A549 treated with DMSO at 1 μM for 4 hours (cell line): ENCODE measurements around the gene SDC3. TPM values are rescaled to one million over a fixed set of nuclear protein-coding genes. Genes with fewer than 3 reads are reported as not detected.

ENCODE experiments used
- total RNA-seq: library from RNA; stranded (reverse); fragments of 200-300 nt; extraction: Qiagen RNA extraction; gene quantifications from 5 replicates; pipeline ENCODE4 v1.2.3, GENCODE V29; 2022; ENCODE audit warnings: low read depth

The SDC3 gene
- 6.9 to 10.7 TPM (median 8.6 TPM) in 5 replicates for total RNA-seq

GRCh38 chr1:30908696-30909364, at the start of gene SDC3:
Gene SDC3, minus strand, starts transcription at chr1:30908758. Its CDS starts 172 bp downstream, at chr1:30908586.

Other genes with a start within 250 kb of the SDC3 start
- gene MATN1, start 185.2 kb downstream of the SDC3 start, total RNA-seq: 0.10 to 0.12 TPM (median 0.11 TPM) in 4 of 5 replicates, not detected in the other
- gene LAPTM5, start 151.0 kb downstream of the SDC3 start, total RNA-seq: 0.07 to 0.36 TPM (median 0.14 TPM) in 5 replicates
- 27.5 to 39.2 TPM (median 38.2 TPM) in 5 replicates for gene PUM1, start 157.0 kb upstream of the SDC3 start, total RNA-seq